Activated T-cell treated with anti-CD3 and anti-CD28 coated beads for 4 hours (primary cell): ENCODE results near the gene TUBG2.

Experiments used
- DNase-seq: peaks from one replicate; pipeline ENCODE4 v3.0.0-alpha.2; 2020

Gene TUBG2

DNA sequence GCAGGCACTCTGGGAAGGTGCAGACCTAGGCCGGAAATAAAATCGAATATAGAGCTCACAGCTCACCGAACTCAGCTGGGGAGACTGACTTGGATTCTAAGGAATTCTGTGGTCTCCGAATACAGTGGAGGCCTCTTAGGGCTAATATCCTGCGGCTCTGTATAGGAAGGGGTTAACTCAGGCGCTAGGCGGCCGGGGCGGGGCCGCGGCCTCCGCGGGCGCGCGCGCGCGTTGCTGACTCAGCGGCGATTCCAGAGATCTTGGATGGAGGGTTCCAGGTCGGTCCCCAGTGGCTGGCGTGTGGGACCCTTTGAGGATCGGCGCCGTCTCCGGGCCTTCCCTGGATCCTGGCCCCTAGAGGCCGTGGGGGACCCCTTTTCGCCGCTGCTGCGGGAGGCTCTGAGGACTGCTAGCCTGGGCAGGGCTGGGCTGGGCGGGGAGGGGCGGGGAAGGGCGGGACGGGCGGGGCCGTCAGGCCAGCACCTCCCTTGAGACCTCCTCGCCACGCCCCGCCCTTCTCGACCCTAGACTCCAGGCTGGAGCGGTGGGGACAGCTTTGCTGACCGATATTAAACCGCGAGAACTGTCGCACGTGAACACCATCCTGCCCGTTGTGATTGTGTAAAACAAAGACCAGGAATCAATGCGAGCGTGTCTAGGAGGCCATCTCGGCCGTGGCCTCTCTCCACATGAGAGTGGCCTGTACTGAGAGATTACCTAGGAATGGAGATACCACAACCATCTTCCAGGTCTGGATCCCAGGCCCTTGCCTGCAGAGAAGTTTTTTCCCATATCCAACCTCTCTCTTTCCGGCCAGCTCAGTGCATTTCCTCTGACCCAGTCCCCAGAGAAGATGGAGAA is 19.1 kb downstream of the TUBG2 start:
- DNase-seq = peak; percentile 63

DNA sequence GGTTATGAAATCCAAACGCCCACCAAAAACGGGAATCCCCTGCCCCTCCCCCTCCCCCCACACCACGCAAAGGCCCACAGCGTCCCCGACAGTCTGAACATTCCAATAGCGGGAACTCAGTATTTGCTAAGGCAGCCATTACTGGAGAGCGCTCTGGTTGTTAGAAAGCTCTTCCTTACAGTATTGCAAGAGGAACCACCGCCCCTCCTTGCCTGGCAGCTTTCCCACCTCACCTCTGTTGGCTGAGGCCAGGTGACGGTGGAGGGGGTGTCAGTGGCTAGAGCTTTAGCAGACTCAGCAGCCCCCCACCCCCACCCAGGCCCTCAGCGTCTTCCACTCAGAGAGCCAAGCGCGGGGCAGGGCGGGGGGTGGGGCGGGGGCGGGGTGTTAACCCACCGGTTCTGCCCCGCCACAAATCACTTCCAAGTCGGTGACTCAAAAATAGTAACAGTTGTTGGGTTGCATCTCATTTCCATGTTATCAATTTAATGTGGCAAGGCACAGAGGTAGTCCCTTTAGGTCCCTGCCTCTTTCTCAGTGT is 19.9 kb downstream of the TUBG2 start:
- no peak for DNase-seq

DNA sequence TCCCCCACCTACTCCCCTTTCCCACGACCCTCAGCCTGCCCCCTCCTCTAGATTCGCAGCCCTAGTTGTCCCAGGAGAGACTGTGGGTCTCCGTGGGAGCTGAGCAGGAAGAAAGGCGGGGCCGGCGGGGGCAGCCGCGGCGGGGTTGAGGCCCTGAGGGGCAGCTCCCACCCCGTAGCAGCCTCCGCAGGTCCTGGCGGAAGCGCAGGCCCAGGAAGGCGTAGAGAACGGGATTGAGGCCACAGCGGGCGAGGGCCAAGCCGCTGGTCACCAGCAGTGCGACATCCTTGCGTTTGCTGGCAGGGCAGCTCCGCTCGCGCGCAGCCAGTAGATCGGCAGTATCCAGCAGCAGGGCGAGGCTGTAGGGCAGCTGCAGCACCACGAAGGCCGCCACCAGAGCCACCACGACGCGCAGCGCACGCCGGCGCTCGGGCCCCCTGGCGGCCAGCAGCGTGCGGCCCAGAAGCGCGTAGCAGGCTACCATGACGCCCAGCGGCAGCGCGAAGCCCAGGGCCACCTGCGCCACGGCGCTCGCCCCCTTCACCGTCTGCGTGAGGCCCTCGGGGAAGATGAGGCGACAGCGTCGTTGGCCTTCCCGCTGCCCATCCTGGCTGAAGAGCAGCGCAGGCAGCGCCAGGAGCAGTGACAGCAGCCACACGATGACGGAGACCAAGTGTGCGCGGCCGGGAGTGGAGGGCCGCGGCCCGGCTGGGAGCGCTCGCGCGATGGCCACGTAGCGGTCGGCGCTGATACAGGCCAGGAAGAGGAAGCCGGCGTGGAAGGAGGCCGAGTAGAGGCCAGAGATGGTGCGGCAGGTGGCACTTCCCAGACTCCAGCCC is 20.6 kb downstream of the TUBG2 start:
- DNase-seq = no peak

DNA sequence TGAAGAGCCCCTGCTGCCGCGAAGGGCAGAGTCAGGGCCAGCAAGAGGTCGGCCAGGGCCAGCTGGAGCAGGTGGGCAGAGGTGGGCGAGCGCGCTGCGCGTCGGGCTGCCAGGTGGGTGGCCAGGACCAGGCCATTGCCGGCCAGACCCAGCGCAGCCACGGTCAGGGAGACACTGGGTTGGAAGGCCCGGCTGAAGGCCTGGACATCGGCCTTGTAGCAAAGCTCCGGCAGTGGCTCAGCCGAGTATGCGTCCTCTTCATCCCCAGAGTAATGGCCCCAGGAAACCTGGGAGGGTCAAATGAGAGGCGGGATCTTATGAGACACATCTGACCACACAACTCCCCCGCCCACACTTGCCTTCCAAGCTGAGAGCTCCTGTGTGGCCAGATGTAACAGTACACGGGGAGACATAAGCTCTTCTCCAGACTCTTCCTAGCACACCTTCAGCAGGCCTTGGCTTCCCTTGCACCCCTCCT is 21.3 kb downstream of the TUBG2 start:
- DNase-seq = no peak

DNA sequence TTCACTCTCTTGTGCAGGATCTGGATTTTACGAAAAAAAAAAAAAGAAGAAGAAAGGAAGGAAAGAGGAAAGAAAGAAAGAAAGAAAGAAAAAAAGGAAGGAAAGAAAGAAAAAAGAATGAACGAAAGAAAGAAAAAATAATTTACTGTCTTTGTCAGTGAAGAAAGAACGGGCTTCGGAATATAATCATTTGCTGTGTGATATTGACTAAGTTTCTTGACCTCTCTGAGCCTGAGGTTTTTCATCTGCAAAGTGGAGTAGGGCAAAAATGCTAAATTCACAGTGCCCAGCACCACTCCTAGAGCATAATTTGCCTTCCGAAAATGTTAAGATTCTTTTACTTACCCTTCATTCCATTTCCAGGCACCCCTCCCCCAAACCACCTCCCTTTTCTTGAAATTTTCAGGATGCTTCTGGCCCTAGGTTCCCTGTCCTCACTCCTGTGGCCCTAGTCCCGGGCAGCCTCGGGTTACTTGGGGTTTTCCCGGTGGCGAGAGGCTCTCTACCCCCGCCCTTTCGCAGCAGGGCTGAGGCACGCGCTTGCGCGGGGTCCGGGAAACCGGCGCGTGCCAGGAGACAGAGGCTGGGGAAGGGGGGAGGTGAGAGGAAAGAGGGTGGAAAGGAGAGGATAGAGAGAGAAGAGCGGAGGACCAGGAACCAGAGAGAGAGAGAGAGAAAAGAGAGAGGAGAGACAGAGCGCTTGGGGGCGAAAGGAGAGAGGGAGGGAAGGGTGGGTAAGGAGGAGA is 23.1 kb downstream of the TUBG2 start, which contains the start of gene CNTNAP1:
Gene CNTNAP1, plus strand, starts transcription at position 556 of the 746 bp plus-strand sequence. CDS start 299 bp downstream, outside the sequence.
- no peak for DNase-seq

DNA sequence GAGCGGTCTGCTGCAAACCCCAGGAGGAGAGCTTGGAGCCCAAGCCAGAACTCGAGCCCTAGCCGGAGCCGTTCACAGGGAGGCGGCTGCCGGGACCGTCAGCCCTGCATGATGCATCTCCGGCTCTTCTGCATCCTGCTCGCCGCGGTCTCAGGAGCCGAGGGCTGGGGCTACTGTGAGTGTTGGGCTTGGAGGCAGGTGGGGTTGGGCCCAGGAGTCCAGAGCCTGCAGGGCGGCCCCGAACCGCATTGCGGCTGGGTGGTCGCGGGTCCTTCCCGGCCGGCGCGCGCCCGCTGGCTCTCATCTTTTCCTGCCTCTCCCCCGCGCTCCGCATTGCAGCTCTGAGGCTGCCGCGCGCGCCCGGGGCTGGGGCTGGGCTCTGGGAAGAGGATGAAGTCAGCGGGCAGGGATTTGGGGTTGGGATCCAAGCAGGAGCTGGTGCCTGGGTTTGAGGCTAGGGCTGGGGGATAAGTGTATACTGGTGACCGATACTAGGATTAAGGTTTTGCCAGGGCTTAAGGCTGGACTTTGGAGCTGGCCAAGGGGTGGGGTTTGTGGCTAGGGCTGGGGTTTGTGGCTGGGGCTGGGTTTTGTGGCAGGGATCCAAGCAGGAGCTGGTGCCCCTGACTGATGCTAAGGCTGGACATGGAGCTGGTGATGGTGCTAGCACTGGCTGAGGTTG is 23.8 kb downstream of the TUBG2 start:
- no peak for DNase-seq

DNA sequence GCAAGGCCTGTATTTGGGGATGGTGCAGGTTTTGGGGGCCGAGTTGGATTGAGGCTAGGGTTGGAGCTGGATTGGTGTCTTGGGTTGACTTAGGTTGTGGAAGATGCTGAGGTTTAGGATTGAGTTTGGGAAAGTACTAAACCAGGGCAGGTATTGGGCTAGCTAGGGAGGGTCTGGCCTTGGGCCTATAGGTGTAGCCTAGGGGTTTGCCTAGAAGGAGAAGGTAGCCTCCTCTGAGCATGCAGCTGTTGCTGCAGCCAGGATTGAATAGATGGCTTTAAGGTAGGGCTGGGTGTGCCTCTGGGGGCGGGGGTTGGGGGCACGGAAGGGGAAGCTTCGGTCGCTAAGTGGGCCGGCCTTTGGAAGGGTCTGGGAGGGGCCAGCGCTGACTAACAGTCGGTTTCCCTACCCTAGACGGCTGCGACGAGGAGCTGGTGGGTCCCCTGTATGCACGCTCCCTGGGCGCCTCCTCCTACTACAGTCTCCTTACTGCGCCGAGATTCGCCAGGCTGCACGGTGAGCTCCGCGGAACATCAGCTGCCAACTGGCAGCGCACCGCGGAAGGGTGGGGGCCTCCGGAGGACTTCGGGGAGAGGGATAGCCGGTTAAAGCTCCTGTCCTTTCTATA is 24.4 kb downstream of the TUBG2 start:
- no peak for DNase-seq

DNA sequence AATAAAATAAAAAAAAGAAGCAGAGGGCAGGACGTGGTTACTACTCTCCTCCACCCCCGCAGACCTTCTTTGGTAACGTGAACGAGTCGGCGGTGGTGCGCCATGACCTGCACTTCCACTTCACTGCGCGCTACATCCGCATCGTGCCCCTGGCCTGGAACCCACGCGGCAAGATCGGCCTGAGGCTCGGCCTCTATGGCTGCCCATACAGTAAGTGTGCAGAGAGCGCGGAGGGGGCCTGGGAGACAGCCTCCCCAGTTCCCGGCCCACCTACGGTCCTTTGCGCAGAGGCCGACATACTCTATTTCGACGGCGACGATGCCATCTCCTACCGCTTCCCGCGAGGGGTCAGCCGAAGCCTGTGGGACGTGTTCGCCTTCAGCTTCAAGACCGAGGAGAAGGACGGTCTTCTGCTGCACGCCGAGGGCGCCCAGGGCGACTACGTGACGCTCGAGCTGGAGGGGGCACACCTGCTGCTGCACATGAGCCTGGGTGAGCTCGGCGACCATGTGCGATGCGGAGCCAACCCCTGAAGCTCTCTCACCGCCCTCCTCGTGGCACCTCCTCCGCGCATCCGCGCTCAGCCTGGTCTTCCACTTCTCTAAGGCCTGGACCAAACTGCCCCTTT is 26.0 kb downstream of the TUBG2 start:
- no peak for DNase-seq

DNA sequence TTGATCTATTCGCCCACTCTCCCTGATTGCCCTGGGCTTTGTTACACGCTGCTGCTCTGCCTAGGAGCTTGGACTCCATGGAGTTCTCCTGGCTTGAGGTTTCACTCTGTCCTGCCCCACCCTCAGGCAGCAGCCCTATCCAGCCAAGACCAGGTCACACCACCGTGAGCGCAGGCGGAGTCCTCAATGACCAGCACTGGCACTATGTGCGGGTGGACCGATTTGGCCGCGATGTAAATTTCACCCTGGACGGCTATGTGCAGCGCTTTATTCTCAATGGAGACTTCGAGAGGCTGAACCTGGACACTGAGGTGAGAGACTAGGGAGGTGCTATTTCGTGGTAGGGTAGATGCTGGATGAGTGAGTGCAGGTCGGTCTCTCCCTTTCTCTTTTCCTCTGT is 26.7 kb downstream of the TUBG2 start:
- DNase-seq = no peak

DNA sequence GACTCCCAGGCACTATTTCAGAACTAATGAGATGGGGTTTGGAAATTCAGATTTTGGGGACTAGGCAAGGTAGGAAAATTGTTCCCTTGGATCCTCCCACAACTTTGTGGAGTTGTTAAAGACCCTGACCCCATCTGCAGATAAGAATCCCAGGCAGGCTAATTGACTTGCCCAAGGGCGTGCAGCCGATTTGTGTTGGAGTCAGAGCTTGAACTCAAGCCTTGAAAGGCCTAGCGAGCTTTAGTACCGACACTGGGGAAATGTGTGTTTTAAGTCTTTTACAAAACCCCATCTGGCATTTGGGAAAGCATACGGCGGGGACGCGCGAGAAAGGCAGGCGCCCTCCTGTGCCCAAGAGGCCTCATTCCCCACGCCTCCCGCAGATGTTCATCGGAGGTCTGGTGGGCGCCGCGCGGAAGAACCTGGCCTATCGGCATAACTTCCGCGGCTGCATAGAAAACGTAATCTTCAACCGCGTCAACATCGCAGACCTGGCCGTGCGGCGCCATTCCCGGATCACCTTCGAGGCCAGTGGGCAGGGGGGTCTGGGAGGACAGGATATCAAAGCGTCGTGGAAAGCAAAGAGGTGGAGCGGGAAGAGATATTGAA is 27.5 kb downstream of the TUBG2 start:
- DNase-seq = no peak

DNA sequence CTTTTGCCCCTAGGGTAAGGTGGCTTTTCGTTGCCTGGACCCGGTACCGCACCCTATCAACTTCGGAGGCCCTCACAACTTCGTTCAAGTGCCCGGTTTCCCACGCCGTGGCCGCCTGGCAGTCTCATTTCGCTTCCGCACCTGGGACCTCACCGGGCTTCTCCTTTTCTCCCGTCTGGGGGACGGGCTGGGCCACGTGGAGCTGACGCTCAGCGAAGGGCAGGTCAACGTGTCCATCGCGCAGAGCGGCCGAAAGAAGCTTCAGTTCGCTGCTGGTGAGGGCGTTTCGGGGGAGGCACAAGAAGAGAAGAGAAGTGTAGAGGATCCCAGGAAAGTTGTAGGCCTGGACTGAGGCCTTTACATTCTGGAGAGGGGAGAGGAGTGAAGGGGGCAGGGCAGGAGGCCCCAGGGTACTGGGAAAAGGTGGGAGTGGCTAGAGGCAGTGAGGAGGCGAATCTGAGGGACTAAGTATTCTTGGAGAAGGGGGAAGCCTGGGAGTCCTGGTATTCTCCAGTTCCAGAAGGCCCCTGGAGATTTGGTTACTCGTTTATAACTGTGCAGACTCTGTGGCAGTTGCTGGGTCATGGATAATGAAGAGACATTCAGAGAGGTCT is 28.7 kb downstream of the TUBG2 start:
- no peak for DNase-seq

DNA sequence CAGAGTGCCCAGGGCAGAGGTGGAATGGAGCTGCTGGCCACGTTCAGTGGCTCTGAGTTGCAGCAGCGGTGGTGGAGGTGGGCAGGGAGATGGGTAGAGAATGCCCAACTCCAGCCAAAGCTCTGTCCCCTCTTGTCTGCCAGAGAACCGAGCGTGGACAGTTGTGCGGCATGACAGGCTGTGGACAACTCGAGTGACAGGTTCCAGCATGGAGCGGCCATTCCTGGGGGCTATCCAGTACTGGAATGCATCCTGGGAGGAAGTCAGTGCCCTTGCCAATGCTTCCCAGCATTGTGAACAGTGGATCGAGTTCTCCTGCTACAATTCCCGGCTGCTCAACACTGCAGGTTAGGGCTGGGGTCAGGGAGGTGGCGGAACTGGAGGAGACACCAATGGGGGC is 31.5 kb downstream of the TUBG2 start:
- no peak for DNase-seq

DNA sequence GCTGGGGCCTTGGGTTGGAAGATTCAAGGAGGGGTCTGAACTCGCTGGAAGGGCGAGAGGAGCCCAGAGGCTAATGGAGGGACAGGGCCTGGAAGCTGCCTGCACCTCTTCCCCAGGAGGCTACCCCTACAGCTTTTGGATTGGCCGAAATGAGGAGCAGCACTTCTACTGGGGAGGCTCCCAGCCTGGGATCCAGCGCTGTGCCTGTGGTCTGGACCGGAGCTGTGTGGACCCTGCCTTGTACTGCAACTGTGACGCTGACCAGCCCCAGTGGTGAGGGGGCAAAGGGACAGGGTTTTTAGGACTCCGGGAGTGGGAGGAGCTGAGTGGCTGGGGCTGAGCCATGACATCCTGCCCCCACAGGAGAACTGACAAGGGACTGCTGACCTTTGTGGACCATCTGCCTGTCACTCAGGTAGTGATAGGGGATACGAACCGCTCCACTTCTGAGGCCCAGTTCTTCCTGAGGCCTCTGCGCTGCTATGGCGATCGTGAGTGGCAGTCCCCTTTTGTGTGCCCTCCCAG is 32.0 kb downstream of the TUBG2 start:
- DNase-seq = no peak

DNA sequence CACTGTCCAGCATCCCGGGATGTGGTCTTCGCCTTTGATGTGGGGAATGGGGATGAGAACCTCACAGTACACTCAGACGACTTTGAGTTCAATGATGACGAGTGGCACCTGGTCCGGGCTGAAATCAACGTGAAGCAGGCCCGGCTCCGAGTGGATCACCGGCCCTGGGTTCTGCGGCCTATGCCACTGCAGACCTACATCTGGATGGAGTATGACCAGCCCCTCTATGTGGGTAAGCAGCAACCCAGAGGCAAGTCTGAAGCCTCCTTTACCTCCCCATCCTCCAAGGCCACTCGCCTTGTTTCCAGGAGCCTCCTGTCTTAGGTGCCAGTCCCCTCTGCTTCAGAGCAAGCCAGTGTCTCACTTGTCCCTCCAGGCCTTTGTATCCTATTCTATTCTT is 33.4 kb downstream of the TUBG2 start:
- DNase-seq = no peak

DNA sequence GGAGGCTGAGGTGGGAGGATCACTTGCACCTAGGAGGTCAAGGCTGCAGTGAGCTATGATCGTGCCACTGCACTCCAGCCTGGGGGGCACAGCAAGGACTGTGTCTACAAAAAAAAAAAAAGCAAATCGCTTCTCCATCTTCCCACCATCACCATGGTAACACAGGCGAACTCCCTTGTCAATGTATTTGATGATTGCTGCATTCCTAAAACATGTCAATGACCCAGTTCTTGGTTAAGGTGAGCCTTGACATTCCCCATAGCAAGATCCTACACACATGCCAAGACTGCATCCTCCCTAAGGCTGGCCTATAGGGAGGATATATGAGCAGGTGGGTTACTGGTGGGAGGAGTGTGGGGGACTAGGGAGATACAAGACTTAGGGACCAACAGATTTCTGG is 35.4 kb downstream of the TUBG2 start:
- no peak for DNase-seq

DNA sequence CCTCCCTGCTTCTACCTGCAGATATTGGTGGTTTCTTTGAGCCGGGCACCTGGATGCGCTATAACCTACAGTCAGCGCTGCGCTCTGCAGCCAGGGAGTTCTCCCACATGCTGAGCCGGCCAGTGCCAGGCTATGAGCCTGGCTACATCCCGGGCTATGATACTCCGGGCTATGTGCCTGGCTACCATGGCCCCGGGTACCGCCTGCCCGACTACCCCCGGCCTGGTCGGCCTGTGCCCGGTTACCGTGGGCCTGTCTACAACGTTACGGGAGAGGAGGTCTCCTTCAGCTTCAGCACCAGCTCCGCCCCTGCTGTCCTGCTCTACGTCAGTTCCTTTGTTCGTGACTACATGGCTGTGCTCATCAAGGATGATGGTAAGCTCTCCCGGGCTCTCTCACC is 36.4 kb downstream of the TUBG2 start:
- no peak for DNase-seq

DNA sequence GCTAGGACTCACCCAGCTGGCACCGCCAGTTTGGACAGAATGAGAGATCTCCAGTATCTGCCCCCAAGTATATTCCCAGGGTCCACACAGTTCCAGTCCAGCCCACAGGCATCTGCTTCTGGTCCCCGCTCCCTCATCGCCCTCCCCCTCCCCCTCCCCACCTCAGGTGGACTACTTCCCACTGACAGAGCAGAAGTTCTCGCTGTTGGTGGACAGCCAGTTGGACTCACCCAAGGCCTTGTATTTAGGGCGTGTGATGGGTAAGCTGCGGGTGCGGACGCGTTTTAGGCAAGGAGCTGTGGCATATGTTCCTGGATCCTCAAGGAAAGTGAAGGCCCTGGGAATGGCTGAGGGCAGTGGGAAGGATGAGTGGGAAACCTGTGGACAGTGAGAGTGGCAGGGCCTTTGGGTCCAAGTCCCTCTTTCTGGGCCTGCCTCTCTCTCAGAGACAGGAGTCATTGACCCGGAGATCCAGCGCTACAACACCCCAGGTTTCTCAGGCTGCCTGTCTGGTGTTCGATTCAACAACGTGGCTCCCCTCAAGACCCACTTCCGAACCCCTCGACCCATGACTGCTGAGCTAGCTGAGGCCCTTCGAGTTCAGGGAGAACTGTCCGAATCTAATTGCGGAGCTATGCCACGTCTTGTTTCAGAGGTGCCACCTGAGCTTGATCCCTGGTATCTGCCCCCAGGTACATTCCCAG is 38.2 kb downstream of the TUBG2 start:
- DNase-seq = no peak

DNA sequence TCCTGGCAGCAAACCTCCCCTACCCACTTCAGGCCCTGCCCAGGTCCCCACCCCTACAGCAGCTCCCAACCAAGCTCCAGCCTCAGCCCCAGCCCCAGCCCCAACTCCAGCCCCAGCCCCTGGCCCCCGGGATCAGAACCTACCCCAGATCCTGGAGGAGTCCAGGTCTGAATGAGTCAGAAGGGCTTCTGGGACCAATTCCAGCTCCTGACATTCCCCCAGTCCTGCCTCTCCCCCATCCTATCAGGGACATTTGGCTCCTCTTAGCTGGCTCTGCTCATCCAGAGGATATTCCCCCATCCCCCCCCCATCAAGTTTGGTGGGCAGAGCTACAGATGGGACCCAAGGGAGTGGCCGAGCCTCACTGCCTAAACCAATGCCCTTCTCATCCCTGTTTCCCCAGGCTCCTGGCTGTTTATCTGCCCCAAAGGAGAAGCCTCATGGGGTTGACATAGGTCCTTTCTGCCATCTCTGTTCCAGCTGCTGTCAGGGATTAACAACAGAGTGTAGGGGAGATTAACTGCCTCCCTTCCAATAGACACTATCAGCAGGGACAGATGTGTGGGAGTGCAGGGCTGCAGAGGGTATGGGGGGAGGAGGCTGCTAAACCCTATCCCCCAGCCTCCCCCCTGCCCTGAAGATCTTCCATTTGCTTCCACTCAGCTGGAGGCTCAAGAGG is 39.8 kb downstream of the TUBG2 start:
- DNase-seq = no peak

DNA sequence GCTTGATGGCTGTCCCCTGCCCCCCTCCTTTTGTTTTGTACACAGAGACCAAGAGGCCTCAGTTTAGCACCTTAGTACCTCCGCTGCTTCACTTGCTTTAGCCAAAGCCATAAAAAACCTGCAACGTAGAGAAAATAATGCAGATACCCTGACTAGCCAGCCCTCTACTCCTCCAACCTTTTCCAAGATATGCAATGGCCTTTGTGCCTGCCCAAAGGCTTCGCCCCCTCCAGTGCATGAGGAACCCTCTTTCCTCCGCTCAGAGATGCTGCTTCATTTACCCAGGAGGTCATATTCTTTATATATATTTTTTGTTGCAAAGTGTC is 40.3 kb downstream of the TUBG2 start:
- no peak for DNase-seq
